Lower leg skin (tissue), 3 donors: Measurements from ENCODE around the gene ZNF529.

Source experiments
- POLR2A ChIP-seq, 2 donors: fragments of 450-650 bp; IDR thresholded peaks; one replicate each; pipeline ENCODE4 v1.6.1; 2016 to 2017; ENCODE audit warnings: antibody characterized with exemption in 2 of 2, mild to moderate bottlenecking in 1 of 2, moderate library complexity in 1 of 2
- TF ChIP-seq, protein P1 (sequence below), 3 donors: fragments of 450-650 bp; IDR thresholded peaks; one replicate each; pipeline ENCODE4 v1.5.1; 2016; ENCODE audit warnings: antibody characterized with exemption in 3 of 3, mild to moderate bottlenecking in 3 of 3, moderate library complexity in 2 of 3

DNA sequence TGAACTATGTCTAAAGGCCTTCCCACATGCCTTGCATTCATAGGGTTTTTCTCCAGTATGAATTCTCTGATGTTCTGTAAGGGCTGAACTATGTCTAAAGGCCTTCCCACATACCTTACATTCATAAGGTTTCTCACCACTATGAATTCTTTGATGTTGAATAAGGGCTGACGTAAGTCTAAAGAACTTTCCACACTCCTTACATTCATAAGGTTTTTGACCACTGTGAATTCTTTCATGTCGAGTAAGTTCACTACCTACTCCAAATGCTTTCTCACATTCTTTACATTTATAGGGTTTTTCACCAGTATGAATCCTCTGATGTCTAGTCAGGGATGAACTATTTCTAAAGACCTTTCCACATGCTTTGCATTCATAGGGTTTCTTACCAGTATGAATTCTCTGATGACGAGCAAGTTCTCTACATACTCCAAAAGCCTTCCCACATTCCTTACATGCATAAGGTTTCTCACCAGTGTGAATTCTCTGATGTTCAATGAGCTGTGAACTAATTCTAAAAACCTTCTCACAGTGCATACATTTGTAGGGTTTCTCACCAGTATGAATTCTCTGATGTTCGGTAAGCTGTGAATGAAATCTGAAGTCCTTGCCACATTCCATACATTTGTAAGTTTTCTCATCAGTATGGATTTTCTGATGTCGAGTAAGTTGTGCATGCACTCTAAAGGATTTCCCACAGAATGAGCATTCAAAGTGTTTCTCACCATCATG, 25.9 kb downstream of the ZNF529 start:
- TF ChIP-seq POLR2A (IDR thresholded peaks at IDR 0.05), result no peak
- TF ChIP-seq, protein P1, sequence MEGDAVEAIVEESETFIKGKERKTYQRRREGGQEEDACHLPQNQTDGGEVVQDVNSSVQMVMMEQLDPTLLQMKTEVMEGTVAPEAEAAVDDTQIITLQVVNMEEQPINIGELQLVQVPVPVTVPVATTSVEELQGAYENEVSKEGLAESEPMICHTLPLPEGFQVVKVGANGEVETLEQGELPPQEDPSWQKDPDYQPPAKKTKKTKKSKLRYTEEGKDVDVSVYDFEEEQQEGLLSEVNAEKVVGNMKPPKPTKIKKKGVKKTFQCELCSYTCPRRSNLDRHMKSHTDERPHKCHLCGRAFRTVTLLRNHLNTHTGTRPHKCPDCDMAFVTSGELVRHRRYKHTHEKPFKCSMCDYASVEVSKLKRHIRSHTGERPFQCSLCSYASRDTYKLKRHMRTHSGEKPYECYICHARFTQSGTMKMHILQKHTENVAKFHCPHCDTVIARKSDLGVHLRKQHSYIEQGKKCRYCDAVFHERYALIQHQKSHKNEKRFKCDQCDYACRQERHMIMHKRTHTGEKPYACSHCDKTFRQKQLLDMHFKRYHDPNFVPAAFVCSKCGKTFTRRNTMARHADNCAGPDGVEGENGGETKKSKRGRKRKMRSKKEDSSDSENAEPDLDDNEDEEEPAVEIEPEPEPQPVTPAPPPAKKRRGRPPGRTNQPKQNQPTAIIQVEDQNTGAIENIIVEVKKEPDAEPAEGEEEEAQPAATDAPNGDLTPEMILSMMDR (IDR thresholded peaks at IDR 0.05), result no peak
